NOMO-1 (cell line): Measurements from ENCODE around the gene LENEP.

Source experiments
- DNase-seq, 2 experiments: peaks; one replicate each; lab custom pipeline; 2025; ENCODE audit not compliant: unreplicated experiment in 2 of 2; lab: John Stamatoyannopoulos, UW

The LENEP gene

DNA sequence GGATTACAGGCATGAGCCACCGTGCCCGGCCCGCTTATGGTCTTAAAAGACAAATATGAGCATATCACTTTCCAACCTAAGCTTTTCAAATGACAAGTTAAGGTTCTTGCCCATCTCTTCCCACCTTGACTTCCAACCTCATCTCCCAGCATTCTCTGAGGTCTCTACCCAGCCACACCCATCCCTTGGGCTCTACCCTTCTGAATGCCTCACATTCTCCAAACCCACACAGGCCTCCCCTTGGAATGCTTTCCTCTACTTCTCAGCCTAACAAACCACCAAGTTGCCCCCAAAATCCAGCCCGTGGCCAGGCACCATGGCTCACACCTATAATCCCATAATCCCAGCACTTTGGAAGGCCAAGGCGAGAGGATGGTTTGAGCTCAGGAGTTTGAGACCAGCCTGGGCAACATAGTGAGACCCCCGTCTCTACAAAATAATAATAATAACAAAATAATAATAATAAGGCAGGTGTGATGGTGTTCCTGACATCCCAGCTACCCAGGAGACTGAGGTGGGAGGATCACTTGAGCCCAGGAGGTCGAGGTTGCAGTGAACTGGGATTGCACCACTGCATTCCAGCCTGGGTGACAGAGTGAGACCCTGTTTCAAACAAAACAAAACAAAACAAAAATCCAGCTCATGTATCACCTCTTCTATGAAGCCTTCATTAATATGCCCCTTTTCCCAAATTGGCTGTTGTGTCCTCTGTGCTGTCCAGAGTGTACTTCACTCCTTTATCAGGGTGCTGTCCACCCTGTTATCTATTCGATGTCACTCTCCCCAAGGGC is 28.9 kb downstream of the LENEP start:
- DNase-seq = no peak

- no peak for DNase-seq
Measured at GRCh38 chr1:155022927-155023236, 29.5 kb downstream of the LENEP start.

GRCh38 chr1:155023627-155024026 is 30.2 kb downstream of the LENEP start:
- no peak for DNase-seq

DNA sequence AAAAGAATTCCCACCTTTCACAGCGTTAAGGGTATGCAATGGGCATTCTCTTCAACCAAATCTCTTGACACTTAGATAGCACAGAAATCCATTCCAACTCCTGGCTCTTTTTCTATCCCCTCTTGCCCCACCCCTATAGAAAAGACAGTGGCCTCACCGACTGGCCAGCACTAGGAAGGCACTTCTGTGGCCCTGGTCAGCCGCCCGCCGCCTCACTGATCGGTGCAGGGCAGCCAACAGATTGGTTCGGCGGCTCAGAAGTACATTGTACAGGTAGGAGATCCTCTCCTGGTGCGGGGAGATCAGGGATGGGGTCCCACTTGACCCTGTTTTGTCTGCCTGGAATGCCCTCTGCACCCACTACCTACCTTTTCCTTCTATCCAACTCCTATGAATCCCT is 30.9 kb downstream of the LENEP start:
- no peak for DNase-seq

- no peak for DNase-seq
Measured at GRCh38 chr1:155026154-155026553, 32.8 kb downstream of the LENEP start.

DNA sequence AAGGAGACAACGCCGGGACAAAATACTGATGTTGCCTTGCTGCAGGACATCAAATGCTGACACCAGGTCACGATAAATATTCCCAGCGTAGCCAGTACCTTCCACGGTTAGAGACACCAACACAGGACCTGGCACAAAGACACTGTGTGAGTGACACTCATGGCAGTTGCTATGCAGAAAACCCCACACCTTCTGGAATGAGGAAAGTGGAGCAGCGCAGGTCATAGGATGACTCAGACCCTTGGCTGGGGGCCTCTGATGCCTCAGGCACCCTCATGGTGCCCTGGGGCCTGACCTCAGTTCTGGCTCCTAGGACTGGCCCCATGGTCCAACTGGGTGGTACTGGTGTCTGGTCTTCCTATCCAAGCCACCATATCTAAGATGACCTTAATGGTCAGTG is 33.2 kb downstream of the LENEP start:
- no peak for DNase-seq

DNA sequence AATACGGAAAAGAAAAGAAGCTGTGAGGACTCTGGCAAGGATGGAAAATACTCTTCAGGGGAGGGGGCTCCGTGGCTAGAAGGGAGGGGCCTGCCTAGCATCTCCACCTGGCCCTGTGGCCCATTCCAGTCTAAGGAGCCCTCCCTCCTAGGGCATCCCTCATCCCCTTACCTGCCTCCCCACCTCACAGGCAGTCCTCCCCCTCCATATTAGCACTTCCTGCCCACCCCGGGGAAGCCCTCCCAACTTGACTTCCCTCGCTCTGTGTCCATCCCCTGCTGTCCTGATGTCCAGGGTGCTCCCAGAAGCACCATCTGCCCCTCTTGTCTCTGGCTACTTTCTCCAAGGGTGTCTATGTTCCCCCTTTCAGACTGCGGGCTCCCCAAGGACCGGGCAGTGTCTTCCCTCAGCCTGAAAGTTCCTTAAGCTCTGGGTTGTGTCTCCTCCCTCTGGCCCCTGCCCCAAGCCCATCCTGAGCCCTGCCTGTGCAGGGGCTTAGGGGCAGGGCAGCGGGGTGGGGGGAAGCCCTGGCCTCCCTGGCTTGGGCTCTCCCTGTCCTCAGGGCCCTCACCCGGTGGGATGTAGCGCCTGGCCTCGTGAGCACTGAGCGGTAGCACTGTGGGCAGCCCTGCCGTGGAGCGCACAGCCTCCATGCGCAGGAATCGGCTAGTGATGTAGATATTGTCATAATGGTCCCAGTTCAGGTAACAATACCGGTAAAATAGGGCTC is 36.3 kb downstream of the LENEP start:
- no peak for DNase-seq

DNA sequence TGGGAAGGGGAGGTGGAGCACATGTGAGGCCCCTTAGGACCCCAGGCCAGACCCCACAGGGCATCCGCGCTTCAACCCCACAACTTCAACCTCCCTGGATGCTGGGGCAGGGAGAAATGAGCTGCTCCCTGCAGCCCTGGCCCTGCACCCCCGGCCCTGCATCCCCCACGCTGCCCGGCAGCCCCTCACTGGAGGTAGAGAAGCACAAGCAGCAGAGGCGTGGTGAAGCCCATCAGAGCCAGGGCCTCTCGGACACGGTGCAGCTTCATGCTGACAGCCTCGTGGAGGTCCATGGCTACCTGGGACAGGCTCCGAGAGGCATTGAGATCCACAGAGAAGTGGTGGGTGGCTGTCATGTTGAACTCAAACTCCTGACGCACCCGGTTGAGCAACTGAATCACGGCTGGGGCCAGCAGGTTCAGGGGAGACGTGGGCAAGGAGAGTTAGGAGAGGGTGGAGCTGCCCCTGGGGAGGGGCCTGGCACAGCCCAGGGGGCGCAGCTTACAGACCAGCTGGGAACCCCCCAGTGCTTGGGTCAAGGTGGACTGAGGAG is 36.9 kb downstream of the LENEP start:
- DNase-seq = no peak

DNA sequence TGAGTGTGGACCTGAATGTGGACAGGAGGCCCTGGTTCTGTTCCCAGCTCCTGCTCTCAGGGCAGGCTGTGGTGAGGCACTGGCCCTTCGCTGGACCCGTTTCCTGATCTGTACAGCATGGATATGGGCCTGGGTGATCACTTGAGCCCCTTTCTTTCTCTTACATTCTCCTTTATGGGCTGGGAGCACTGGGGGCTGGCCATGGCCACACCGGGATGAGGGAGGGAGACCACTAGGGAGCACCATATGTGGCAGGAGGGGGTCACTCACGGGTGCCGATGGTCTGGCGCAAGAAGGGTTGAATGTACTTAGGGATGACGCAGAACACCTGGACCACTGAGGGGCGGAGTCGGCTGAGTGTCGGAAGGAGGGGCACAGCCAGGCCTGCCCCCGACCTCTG is 37.5 kb downstream of the LENEP start:
- no peak for DNase-seq

GRCh38 chr1:155032886-155033285 is 39.5 kb downstream of the LENEP start:
- no peak for DNase-seq

- no peak for DNase-seq
Measured at GRCh38 chr1:155033524-155033923, 40.1 kb downstream of the LENEP start, which contains the start of the genes DCST1 and DCST2. Gene DCST1, plus strand, starts transcription at chr1:155033824. Its CDS starts 213 bp downstream, at chr1:155034037. Gene DCST2, minus strand, starts transcription at chr1:155033781. Its CDS starts 80 bp downstream, at chr1:155033701.

- no peak for DNase-seq
Measured at GRCh38 chr1:155034318-155035208, 41.2 kb downstream of the LENEP start.

DNA sequence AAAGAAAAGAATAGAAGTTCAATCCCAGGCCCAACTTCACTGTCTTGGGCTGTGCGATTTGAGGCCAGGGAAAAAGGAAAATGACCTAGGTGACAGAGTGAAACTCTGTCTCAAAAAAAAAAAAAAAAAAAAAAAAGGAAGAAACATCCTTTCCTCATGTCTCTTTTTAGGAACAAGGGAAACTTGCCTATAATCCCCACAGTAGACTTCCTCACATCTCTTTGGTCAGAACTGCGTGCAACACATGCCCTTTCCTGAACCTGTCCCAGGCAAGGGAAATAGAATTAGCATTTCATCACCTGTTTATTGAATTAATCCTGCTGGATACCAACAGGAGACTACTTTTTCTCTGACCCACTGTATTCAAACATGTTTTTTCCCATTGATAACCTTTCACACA is 42.5 kb downstream of the LENEP start:
- no peak for DNase-seq

GRCh38 chr1:155037043-155037442 is 43.7 kb downstream of the LENEP start:
- no peak for DNase-seq

DNA sequence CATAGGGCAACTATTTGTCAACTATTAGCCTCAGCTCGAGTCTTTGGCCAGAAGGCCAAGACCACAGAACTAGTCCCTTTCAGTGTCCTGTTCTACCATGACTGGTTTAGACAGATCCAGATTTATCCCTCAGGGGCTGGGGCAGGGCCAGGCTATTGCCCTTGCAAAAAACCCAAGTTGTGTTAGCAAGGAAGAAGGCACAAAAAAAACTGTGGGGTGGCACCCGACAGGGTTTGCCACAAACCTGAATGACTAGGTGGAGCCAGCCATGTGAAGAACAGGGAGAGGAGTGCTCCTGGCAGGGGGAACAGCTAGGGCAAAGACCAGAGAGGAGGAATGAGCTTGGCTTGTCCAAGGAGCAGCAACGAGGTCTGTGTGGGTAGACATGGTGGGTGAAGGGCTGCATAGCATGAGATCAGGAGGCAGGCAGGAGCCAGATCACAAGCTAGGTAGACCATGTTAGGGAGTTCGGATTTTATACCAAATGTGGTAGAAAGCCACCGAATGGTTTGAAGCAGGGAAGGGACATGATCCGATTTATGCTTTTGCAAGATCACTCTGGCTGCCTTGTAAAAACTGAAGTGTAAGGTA is 44.6 kb downstream of the LENEP start:
- DNase-seq = no peak

GRCh38 chr1:155038602-155039307 is 45.4 kb downstream of the LENEP start:
- no peak for DNase-seq

GRCh38 chr1:155039308-155039669 is 45.9 kb downstream of the LENEP start:
- DNase-seq = no peak

DNA sequence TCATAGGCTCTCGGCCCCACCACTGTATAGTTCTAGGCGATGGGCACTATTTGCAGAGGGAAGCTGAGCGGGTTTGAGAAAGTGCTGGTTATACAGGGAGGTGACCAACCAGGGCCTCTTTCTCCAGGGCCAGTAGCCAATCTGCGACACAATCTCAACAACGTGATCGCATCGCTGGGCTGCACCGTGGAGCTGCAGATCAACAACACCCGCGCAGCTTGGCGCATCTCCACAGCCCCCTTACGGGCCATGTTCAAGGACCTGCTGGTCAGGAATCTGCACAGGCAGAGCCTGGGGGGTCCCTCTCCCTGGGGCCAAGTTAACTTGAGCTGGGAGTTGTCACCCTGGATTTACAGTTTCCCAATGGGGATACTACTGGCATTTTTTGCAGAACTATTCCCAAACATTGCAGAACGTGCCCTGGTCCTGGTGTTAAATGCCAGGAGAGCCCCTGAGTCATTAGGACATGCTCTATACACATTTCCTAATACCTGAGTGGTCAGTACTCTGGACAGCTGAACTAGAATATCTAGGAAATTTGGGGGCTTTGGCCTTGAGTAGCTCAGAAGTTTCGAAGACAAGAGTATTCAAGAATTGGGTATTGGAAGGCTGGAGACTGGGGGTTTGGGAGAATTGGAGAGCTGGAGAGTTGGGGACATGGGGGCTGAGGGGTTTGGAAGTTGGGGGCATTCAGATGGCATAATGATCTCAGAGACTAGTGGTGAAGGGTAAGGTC is 47.1 kb downstream of the LENEP start:
- no peak for DNase-seq

- no peak for DNase-seq
Measured at GRCh38 chr1:155042789-155043188, 49.4 kb downstream of the LENEP start.
